Kidney epithelial cell (primary cell): ENCODE data around the gene ECE1. TPM values are rescaled to one million over a fixed set of nuclear protein-coding genes. Genes with fewer than 3 reads are reported as not detected.
A peak's percentile ranks its signal among the peaks of the same experiment; 100 is the strongest.

Source experiments
- DNase-seq: peaks from one replicate; pipeline ENCODE4 v3.0.0-alpha.2; 2010; ENCODE audit warnings: low read depth
- H3K27me3 ChIP-seq: 2 replicates; pipeline ENCODE4 v1.6.0; 2011; ENCODE audit warnings: low read length; ENCODE audit not compliant: control insufficient read depth, insufficient read depth
- H3K36me3 ChIP-seq: 2 replicates; pipeline ENCODE4 v1.5.1; 2011; ENCODE audit warnings: low read length; ENCODE audit not compliant: control insufficient read depth, insufficient read depth
- H3K4me3 ChIP-seq: 2 replicates; pipeline ENCODE4 v1.5.1; 2011; ENCODE audit warnings: low read depth, mild to moderate bottlenecking, control low read depth, low read length
- total RNA-seq: library from RNA; depleted of rRNA; stranded (reverse); fragments of >200 nt; gene quantifications from 2 replicates; pipeline ENCODE4 v1.2.3, GENCODE V29; 2015
- TF ChIP-seq, protein P1 (sequence below): IDR thresholded peaks from 2 replicates; pipeline ENCODE4 v1.5.1; 2011; ENCODE audit warnings: mild to moderate bottlenecking, moderate library complexity, low read length, control low read depth, inconsistent platforms; ENCODE audit not compliant: insufficient read depth, poor library complexity, severe bottlenecking

ECE1 gene
- total RNA-seq, 1 donor from 2014 or later = 181 TPM

DNA sequence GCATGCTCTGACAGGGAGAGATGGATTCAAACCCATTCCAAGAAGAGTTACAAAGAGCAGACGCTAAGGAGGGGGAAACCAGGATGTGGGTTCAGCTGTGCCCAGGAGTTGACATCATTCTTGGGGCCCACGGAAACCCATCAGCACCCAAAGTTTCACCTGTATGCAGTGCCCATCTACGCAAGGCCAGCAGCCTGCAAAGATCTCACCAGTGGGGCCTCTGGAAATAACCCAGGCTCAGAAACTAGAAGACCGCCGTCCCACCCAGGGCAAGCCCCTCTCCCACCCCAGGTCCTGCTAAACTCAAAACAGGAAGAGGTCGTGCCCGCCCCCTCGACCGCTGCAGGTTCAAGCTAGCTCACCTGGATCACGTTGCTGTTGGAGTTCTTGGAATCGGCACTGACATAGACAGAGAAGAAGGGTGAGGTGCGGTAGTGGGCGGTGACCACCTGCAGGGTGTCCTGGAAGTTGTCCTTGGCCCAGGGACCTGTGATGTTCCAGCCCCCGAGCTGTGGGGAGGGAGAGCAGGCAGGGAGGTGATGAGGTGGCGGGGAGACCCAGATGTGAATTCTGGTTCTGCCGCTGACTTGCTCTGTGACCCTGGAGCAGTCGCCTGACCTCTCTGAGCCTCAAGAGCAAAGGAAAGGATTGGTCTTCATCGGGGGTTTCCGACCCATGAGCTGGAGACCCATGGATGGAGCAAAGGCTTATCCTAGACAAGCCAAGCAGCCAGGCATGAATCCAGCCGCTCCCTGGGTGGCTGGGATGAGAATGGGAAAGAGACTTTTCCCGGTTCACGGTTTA, 31.7 kb downstream of the ECE1 start:
- peaks cover 2% of the 10 kb centered on the region for H3K36me3 ChIP-seq
- H3K27me3 ChIP-seq = no peaks in the 10 kb centered on the region
- TF ChIP-seq, protein P1, sequence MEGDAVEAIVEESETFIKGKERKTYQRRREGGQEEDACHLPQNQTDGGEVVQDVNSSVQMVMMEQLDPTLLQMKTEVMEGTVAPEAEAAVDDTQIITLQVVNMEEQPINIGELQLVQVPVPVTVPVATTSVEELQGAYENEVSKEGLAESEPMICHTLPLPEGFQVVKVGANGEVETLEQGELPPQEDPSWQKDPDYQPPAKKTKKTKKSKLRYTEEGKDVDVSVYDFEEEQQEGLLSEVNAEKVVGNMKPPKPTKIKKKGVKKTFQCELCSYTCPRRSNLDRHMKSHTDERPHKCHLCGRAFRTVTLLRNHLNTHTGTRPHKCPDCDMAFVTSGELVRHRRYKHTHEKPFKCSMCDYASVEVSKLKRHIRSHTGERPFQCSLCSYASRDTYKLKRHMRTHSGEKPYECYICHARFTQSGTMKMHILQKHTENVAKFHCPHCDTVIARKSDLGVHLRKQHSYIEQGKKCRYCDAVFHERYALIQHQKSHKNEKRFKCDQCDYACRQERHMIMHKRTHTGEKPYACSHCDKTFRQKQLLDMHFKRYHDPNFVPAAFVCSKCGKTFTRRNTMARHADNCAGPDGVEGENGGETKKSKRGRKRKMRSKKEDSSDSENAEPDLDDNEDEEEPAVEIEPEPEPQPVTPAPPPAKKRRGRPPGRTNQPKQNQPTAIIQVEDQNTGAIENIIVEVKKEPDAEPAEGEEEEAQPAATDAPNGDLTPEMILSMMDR = no peak
- H3K4me3 ChIP-seq = no peak overlapping the region
- DNase-seq = no peak

DNA sequence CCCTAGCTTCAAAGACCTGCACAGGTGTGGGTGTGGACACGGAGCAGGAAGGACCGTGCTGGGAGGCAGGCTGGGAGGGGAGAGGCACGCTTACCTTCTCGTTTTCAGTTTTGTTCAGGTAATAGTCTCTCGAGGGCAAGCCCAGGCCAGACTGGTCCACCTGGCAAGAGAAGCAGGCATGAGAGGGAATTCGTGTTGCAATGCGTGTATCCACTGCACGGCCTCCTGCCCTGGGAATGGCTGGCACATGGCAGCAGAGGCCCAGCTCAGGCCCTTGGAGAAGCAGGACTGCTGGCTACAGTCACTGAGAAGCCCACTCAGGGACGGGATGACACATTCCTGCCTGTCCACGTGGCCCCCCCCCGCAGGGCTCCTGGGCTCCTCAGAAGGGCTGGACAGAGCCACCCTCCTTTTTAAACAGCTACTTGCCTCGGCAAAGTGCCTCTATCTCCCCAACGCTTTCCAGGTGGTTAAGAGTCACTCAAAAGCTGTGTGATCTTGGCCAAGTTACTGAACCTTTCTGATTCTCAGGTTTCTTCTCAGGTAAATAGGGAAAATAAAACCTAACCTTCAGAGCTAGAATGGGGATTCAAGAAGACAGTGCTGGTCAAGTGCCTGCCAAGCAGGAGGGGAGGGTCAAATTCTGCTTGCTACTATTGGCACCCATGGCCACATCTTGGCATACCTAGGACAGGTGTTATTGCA, 32.7 kb downstream of the ECE1 start:
- no peak for DNase-seq
- peaks cover 2% of the 10 kb centered on the region for H3K36me3 ChIP-seq
- TF ChIP-seq, protein P1 = no peak

GRCh38 chr1:21256776-21257175, 33.5 kb downstream of the ECE1 start:
- no peak for DNase-seq
- Histone ChIP-seq H3K4me3 (no peak overlapping the region), H3K27me3 (no peaks in the 10 kb centered on the region), H3K36me3 (peaks cover 2% of the 10 kb centered on the region)
- TF ChIP-seq, protein P1 = no peak

More for the DNA sequence above, 32.7 kb downstream of the ECE1 start:
- Histone ChIP-seq H3K27me3 (no peaks in the 10 kb centered on the region), H3K4me3 (no peak overlapping the region)

GRCh38 chr1:21255943-21256320, 34.3 kb downstream of the ECE1 start:
- H3K36me3 ChIP-seq = peaks cover 2% of the 10 kb centered on the region

DNA sequence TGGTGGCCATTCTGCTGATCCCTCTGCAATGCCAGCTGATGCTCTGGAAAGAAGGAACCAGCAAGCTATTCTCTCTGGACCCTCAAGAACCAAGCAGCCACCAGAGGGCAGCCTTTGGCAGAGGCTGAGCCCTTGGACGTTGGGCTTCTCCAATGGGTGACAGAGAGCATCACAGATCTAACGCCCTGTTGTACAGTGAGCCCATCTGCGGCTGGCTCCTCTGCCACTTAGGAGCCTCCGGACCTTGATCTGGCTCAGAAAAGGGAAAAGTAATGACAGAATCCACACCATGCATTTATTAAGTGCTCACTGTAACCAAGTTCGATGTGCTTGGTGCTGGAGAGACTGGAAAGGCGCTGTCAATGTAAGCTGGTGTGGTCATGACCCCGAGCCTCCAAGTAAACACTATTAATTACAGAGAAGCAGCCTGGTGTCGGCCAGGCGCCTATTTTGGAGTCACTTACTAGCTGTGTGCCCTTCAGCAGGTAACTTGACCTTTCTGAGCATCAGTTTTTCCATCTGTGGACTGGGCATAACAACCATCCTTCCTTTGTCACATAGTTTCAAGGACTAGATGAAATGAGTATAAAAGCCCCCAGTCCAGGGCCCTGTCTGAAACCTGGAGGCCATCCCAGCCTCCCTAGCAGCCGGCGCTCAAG, 34.9 kb downstream of the ECE1 start:
- peaks cover 2% of the 10 kb centered on the region for H3K36me3 ChIP-seq
- no peak for DNase-seq
- TF ChIP-seq, protein P1 = peak; percentile 92
- H3K4me3 ChIP-seq = no peak overlapping the region
- H3K27me3 ChIP-seq = no peaks in the 10 kb centered on the region

More at GRCh38 chr1:21255943-21256320, 34.3 kb downstream of the ECE1 start:
- H3K27me3 ChIP-seq = no peaks in the 10 kb centered on the region
- DNase-seq = no peak
- TF ChIP-seq, protein P1 = no peak
- no peak overlapping the region for H3K4me3 ChIP-seq
